AG08395 (cell line): ENCODE results near the gene WNK2.

ENCODE experiments used
- DNase-seq: peaks from one replicate; pipeline ENCODE4 v3.0.0; 2012; ENCODE audit warnings: mixed read lengths, low spot score

WNK2 gene

GRCh38 chr9:93218671-93219420, 34.9 kb downstream of the WNK2 start:
- no peak for DNase-seq

- no peak for DNase-seq
Observed at GRCh38 chr9:93219692-93220091, 35.8 kb downstream of the WNK2 start.

- DNase-seq: no peak
Observed at GRCh38 chr9:93220627-93221026, 36.7 kb downstream of the WNK2 start.

- DNase-seq: no peak
Observed at GRCh38 chr9:93221044-93221443, 37.1 kb downstream of the WNK2 start.

GRCh38 chr9:93222890-93223259, 38.9 kb downstream of the WNK2 start:
- no peak for DNase-seq

- peak; percentile 78 for DNase-seq
Observed at GRCh38 chr9:93223260-93224180, 39.6 kb downstream of the WNK2 start.

- DNase-seq: no peak
Observed at GRCh38 chr9:93224591-93224990, 40.7 kb downstream of the WNK2 start.

GRCh38 chr9:93225417-93225816, 41.5 kb downstream of the WNK2 start:
- DNase-seq: no peak

GRCh38 chr9:93225892-93226291, 42.0 kb downstream of the WNK2 start:
- DNase-seq: no peak

- no peak for DNase-seq
Observed at GRCh38 chr9:93226819-93227218, 42.9 kb downstream of the WNK2 start.

- DNase-seq: no peak
Observed at GRCh38 chr9:93228030-93228429, 44.1 kb downstream of the WNK2 start.

GRCh38 chr9:93228453-93228852, 44.5 kb downstream of the WNK2 start:
- no peak for DNase-seq

GRCh38 chr9:93229636-93230035, 45.7 kb downstream of the WNK2 start:
- no peak for DNase-seq

- DNase-seq: no peak
Observed at GRCh38 chr9:93230185-93230584, 46.2 kb downstream of the WNK2 start.

GRCh38 chr9:93230601-93231000, 46.7 kb downstream of the WNK2 start:
- DNase-seq: no peak

- no peak for DNase-seq
Observed at GRCh38 chr9:93231121-93231694, 47.3 kb downstream of the WNK2 start.

GRCh38 chr9:93231716-93232115, 47.8 kb downstream of the WNK2 start:
- no peak for DNase-seq

- no peak for DNase-seq
Observed at GRCh38 chr9:93232388-93232960, 48.5 kb downstream of the WNK2 start.

- DNase-seq: no peak
Observed at GRCh38 chr9:93233033-93233432, 49.1 kb downstream of the WNK2 start.

- no peak for DNase-seq
Observed at GRCh38 chr9:93234600-93234999, 50.7 kb downstream of the WNK2 start.

GRCh38 chr9:93235300-93235960, 51.5 kb downstream of the WNK2 start:
- DNase-seq: no peak
